Medulla oblongata (tissue), 1 donor: ENCODE results near the gene PXT1.
A peak's percentile ranks its signal among the peaks of the same experiment; 100 is the strongest.
"Not testable (repeated sequence)": the region's sequence is repeated elsewhere in the genome, so short reads cannot be mapped to it uniquely, and the experiment has no call there.

Experiments used
- DNase-seq: peaks from one replicate; pipeline ENCODE4 v3.0.0-alpha.2; 2015; ENCODE audit errors: extremely low spot score

The PXT1 gene

DNA sequence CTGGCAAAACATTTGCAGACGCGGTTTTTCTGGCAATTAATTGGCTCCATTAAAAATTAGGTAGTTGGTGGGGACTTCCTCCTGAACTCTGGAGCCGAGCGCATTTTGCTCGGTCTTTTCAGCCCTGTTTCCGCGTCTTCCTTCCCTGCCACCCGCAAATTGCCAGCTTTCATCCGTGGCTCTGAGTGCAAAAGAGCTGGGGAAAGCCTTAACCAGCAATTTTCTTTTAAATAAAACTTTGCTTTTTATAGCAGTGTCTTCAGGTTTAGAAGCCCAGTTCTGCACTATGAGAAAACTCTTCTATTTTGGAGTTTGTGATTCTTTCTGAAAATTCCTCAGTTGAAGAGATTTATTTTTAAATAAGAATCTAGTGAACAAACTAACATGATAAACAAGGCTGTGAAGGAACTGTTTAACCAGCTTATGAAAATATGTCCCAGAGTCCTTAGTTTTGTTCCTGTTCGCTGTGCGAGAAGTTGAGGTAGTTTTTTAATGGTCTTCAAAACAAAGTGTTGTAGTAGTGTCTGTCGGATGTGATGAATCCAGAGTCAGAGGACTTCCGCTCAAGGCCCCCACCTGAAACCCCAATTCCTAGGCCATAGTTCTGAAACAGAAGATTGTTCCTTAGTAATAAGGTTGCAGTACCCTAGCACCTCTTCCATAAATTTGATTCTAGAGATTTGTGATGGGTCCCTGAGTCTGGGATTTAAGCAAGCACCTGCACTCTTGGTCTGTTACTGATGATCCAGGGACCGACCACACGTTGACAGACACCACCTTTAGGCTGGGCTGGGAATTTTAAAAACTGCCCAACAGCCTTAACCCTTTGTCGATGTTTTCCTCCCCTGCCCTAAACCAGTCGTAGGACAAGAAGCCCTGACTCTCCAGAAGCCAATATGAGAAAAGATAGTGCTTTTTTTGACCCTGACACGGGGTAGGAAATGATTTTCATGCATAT, 1.1 kb upstream of the PXT1 start:
- DNase-seq: peak; percentile 65

DNA sequence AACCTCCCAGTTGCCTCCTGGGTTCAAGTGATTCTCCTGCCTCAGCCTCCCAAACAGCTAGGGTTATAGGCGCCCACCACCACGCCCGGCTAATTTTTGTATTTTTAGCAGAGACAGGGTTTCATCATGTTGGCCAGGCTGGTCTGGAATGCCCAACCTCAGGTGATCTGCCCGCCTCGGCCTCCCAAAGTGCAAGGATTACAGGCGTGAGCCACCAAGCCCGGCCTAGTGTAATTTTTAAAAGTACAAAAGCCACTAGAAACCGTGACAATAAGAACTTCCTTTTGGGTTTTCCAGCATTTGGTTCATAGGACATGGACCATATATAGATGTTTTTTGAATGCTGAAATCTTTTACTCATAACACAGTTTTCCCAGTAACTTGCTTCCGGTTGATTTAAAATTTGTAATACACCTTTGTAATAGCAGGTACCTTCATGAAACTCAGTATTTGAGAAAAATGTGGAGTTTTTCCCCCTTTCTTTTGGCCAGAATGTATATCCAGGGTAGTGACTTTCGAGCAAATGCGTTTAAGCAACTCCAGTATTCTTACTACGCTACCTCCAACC, 467 bp downstream of the PXT1 start:
- DNase-seq: no peak

DNA sequence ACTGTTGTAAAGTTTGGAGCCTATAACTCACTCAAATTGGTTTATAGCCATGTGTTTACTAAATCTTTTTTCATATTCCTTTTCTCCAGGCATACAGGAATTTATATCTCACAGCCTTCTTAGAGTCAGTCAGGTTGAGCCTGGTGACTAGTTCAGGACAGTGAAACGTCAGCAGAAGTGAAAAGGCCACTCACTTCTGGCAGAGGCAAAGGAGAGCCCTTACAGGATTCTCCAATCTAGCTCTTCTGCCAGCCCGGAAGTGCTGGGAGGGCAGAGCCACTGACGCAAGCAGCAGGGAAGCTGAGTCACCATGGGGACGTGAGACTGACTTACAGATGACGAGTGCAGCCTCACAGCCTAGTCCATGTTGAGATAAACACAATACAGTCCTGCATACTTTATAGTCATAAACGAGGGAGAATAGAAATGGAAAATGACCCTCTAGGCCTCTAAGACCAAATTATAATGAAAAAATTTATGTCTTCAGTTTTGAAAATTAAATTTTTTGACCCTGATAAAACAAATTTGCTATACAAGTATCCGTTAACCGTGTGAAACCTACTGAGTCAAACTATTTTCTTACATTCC, 1.3 kb downstream of the PXT1 start:
- peak; percentile 97 for DNase-seq

DNA sequence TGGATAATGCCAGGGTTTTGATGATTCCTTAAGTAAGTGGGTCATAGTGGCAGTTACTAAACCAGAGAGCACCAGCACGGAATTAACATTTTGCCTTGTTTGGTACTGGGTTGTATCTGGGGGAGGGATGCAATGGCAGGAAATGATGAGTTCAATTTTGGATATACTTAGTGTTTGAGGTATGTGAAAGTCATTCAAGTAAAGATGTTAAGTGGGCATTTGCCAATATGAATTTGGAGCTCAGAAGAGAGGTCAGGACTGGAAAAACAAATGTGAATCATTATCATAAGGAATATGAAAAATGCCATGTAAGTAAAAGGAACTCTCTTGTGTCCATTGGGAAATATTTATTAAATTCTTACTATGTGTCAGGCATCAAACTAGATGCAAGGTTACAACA, 6.2 kb downstream of the PXT1 start:
- no peak for DNase-seq

DNA sequence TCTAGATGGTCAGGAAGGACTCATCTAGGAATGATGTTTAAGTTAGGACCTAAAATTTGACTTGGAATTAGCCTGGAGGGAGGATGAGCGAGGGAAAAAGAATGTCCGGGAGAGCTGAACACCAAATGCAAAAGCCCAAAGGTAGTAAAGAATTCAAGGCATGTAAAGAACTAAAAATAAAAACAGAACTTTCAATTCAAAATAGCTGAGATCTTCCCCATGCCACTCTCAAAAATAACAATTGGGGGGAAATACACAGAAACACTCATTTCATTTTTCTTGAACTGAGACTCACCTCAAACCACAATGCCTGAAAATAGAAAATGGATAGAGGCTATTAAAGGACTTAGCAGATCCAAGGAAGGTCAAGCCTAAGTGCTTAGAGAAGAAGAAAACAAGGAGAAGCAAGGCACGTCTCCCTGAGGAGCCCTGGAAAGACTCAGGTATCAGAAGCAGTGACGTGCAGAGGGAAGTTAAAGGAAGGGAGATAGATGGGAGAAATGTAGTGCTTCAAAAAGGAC, 10.4 kb downstream of the PXT1 start:
- DNase-seq: no peak

DNA sequence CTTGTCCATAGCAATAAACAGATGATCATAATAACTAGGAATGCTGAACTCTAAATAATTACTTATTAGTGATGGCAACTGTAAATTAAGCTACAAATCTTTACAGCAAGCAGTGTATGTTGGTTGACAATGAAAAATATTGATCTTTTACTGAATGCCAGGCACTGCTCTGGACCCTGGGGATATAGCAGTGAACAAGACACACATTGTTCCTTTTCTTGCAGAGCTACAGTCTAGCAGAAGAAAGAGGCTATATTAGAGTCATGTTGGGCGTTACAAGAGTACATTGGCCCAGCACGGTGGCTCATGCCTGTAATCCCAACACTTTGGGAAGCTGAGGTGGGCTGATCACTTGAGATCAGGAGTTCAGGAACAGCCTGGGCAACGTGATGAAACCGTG, 11.5 kb downstream of the PXT1 start:
- DNase-seq: no peak

DNA sequence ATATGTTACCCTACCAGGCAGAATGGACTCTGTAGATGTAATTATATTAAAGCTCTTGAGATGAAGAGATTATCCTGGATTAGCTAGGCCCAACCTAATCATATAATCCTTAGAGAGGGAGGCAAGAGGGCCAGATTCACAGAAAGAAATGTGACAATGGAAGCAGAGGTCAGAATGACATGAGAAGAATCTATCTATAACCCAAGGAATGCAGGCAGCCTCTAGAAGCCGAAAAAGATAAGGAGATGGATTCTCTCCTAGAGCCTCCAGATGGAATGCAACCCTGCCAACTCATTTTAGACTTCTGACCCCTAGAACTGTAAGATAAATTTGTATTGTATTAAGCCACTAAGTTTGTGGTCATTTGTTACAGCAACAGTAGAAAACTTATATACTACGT, 12.3 kb downstream of the PXT1 start:
- no peak for DNase-seq

DNA sequence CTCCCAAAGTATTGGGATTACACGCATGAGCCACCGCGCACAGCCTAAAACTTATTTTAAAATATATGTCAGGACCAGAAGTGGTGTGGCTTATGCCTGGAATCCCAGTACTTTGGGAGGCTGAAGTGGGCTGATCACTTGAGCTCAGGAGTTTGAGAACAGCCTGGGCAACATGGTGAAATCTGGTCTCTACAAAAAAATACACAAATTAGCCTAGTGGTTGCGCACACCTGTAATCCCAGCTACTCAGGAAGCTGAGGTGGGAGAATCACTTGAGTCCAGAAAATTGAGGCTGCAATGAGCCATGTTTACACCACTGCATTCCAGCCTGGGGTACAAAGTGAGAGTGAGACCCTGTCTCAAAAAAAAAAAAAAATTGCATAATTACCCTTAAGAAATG, 13.7 kb downstream of the PXT1 start:
- DNase-seq: no peak

DNA sequence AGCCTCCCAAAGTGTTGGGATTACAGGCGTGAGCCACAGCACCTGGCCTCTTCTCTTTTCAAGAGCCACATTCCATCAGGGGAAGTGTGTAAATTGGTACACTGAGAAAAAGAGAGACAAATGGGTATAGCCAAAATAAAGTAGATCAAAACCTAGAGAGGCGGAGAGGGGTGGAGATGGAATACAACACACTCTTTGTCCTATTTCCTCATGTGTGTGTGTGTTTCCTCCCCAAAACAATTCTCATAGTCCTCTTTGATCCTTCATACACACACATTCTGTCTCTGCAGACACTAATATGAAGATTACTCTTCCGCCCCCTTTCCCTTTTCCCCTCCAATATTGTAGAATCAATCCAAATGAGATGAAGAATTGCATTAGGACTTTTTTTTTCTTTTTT, 16.0 kb downstream of the PXT1 start:
- no peak for DNase-seq

DNA sequence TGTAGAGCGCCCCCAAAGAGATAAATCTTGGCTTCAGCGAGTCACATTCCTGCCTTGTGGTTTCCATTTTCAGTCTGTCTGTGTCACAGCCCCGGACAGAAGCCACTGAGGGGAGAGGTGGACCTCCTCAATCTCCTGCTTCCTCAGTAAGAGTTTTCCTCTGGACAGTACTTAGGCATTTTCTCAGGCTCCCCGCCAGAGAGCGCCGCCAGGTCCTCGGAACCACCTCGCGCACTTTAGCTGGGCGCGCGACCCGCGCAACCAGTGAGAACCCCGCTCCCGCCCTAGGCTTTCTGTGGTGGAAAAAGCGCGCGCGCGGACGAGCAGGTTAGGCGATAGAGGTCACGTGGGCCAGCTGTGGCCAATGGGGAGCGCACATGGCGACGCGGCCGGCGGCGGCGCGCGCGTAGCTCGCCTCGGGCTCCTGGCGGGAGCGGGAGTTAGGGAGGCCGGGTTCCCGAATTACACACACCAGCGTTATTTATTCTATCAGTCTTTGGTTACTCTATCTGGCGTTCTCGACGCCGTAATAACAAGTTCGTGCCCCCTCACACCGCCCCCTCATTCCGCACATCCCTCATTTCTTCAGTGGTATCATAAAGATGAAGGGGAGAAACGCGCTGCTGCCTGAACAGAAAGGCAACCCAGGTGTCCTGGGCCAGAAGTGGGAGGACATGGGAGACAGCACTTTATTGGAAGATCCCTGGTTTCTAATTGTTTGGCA, 19.4 kb downstream of the PXT1 start:
- peak; percentile 98 for DNase-seq

DNA sequence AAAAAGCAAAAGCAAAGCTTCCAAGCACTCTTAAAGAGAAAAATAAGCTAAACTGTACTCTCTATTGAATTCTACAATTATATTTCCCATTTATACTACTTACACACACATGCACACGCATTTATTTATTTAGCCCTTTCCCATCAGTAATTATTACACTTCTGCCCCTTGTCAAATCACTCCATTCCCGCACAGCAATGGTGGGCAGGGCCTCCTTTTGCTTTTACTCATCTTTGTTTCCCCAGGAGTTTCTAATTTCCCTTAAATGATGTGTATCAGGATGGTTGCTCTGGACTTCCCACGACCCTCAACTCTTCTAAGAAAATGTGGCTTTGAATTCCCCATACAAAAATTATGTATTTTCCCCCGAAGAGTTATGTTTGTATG, 19.9 kb downstream of the PXT1 start:
- no peak for DNase-seq

DNA sequence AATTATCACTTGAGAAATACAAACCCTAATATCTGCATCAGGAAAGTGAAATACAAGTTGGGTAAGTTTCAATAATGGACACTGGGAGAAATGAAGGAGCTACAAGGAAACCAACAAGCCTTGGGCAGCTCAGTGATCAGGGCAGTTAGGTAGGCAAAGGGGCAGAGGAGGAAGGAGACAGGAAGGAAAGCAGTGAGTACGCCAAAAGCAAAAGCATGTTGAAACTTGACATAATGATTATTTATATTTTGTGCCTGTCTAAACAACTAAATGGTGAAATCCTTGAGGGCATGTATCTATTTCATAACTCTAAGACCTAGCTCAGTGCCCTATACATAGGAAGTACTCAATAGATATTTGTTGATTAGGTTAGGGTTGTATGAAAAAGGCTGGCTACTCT, 23.3 kb downstream of the PXT1 start:
- DNase-seq: no peak

DNA sequence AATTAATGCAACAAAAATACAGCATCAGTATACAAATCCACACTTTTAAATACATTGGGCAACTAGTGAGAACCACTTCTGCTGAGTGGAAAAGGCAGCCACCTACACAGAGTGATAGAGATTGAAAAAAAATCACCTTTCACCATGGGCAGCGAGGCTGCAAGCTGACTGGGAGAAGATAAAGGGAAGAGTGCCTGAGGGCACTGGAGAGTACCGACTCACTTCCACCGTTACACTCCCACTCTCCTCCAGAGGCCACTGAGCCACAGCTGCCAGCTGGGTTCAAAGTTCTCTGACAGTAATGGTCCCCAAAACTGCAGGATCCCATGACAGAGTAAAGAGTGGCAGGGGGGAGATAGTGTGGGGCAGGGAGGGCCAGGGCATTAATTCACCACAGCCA, 24.1 kb downstream of the PXT1 start:
- DNase-seq: no peak

DNA sequence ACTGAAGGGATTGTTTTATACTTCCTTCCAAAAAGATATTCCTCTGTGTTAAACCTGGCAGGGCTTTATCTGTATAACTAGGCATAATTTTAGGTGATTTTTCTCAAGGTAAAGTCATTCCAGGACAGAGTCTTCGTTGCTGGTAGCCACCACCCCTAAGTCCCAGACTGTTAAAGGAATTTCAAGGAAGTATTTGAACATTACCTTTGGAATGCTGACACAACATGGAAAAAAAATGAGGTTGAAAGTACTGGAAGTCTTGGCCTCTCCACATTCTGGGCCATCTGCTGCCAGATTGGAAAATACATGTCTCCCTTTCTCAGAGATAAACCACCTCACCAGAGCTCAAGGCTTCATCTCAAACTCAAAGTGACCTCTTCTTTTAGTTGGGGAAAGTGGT, 28.2 kb downstream of the PXT1 start:
- no peak for DNase-seq

DNA sequence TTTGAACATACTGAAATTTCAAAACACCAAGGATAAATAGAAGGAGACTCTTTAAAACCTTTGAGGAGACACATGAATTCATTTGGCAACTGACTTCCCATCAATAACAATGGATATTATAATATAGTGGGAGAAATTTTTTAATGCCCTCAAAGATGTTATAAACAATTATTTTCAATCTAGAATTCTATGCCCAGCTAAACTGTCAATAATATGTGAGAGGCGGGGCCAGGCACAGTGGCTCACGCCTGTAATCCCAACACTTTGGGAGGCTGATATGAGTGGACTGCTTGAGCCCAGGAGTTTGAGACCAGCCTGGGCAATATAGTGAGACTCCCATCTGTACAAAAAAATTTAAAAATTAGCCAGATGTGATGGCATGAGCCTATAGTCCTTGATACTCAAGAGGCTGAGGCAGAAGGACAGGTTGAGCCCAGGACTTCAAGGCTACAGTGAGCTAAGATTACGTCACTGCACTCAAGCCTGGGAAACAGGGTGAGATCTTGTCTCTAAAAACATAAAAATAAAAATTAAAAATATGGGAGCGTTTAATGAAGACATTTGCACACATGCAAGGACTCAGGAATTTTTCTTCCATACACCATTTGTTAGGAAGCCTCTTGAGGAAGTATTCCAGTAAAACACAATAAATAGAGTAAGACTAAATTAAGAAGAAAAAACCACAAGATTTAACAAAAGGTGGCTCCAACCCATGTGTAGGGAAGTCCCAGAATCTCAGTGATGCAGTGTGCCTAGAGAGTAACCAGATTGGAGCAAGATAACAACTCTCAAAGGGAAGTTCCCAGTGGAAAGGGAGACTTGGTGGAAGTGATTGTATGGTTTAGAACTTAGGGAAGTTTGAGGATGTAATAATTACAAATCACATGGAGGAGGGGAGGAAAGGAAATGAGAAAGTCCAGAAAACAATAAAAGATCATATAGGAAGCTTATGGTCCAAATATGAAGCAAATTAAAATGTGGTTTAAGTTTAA, 28.9 kb downstream of the PXT1 start:
- no peak for DNase-seq

DNA sequence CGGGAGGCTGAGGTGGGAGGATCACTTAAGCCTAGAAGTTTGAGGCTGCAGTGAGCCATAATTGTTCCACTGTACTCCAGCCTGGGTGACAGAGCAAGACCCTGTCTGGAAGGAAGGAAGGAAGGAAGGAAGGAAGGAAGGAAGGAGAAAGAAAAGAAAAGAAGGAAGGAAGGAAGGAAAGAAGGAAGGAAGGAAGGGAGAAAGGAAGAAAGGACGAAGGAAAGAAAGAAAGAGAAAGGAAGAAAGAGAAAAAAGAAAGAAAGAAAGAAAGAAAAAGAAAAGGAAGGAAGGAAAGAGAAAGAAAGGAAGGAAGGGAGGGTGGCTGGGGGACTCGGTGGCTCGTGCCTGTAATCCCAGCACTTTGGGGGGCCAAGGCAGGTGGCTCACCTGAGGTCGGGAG, 32.9 kb downstream of the PXT1 start:
- not testable (repeated sequence) for DNase-seq

DNA sequence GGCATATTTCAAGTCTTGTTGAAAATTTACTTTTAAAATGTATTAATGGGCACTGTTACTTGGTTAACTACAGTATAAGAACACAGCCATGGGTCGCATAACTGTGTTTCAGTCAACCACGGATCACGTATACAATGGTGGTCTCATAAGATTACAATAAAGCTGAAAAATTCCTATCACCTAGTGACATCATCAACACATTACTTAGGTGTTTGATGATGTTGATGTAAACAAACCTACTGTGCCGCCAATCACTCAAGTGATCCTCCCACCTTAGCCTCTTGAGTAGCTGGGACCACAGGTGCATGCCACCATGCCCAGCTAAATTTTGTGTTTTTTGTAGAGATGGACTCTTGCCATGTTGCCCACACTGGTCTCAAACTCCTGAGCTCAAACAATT, 38.5 kb downstream of the PXT1 start:
- DNase-seq: no peak

DNA sequence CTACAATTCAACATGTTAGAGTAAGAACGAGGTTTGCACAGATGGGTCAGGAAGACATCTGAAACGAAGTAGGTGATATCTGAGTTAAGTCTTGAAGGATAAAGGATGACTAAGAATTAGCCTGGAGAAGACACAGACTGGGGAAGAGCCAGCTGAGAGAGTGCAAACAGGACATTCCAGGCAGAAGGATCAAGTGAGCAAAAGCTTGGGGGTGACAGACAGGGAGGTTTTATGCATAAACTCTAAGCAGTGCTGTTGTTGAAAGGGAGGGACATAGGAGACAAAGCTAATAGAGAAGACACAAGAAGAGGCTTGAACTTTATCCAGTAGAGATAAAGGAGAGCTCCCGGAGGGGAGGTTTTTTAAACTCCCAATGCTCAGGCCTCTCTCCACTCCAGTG, 40.2 kb downstream of the PXT1 start:
- DNase-seq: no peak

DNA sequence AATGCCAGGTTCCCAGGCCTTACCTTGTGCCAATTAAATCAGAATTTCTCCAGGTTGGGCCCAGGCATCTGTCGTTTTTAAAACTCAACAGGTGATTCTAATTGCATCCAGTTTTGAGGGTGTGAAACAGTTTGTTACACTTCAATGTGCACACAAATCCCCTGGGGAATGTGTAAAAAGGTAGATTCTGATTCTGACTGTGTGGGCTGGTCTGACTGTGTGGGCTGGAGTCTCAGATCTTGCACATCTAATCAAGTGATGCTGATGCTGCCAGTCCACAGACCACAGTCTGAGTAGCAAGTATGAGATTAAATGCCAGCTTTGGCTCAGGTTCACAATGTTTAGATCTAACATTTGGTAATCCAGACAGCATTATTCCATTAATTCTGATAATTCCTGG, 42.7 kb downstream of the PXT1 start:
- no peak for DNase-seq

DNA sequence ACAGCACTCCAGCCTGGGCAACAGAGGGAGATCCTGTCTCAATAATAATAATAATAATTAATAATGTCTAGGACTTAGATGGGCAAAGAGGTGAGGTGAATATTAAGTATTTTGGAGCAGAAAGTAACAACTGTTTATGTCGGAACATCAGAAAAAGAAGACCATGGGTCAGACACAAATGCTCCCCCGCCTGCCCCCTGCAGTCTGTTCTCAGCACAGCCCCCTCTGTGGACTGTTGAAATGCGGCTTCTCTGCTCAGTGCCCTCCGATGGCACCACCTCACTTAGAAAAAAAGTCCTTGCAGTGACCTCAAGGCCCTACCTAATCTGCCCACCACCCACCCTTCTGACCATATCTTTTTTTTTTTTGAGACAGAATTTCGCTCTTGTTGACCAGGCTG, 50.0 kb downstream of the PXT1 start:
- no peak for DNase-seq

DNA sequence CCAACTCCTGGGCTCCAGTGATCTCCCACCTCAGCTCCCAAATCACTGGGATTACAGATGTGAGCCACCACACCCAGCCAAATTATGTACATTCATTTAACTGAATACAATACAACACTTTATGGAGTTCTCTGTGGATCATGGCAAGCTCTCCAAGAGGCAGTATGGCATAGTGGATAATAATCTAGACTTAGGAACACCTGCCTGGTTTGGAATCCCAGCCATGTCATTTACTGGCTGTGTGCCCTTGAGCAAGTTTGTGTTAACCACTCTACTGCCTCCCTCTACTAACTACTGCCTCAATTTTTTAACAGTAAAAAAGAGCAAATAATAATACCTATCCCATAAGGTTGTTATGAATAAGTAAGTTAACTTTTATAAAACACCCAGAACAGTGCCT, 53.3 kb downstream of the PXT1 start:
- no peak for DNase-seq
